Measurements from ENCODE around the gene NOS3. TPM values are rescaled to one million over a fixed set of nuclear protein-coding genes. Genes with fewer than 3 reads are reported as not detected.

Gene NOS3
- total and polyA plus RNA-seq, 2 of the 13 experiments (the other 11 are each of a cell fraction or from before 2014, with no cell fraction given) = 3.7 to 7.5 TPM

DNA sequence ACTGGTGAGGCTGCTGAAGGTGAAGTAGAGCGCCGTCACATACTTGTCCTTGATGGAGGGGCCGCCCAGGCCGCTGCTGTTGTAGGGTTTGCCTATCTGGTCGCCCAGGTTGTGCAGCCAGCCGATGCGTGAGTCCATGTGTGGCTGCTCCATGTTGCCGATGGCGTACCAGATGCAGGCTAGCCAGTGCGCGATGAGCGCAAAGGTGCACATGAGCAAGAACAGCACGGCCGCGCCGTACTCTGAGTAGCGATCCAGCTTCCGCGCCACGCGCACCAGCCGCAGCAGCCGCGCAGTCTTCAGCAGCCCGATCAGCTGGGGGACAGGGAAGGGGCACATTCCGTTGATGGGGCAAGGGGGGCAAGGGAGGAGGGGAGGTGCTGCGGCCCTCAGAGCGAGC is 39.3 kb upstream of the NOS3 start:
- H3K79me2 ChIP-seq (ENCODE audit: insufficient read depth, low read length) = no peaks in the 10 kb centered on the region
- POLR2A ChIA-PET = no interaction called here
- no peak for DNase-seq (ENCODE audit: low spot score)

More for the DNA sequence above, 39.3 kb upstream of the NOS3 start:
- Histone ChIP-seq H4K20me1 (ENCODE audit: insufficient read depth, low read length) (no peaks in the 10 kb centered on the region), H3K9ac (ENCODE audit: insufficient read depth, low read depth, low read length) (no peak overlapping the region), H3K4me3 (replicated peaks in 1 of 3; ENCODE audit: insufficient read depth in 1 of 3, low read depth in 2 of 3, low read length in 3 of 3) (no peak overlapping the region), H2AFZ (ENCODE audit: low read length) (no peak overlapping the region), H3K9me3 (ENCODE audit: low read length) (no peaks in the 10 kb centered on the region), H3K4me1 (ENCODE audit: insufficient read depth, low read length) (no peaks in the 10 kb centered on the region), H3K36me3 (replicated peaks in 1 of 2; ENCODE audit: control insufficient read depth in 1 of 2, insufficient read depth in 2 of 2, low read length in 2 of 2) (no peaks in the 10 kb centered on the region), H3K27me3 (ENCODE audit: control insufficient read depth in 1 of 2, insufficient read depth in 2 of 2, low read length in 2 of 2) (peaks cover 14 to 42% of the 10 kb centered on the region in 2 experiments), H3K4me2 (ENCODE audit: low read depth, low read length) (no peak overlapping the region), H3K27ac (ENCODE audit: extremely low read length, insufficient read depth, low read length) (no peak overlapping the region)
- FAIRE-seq = no peak
- in situ Hi-C loops (cut with HindIII; ENCODE audit: extremely low pct_ligation_motif_present, low pct_unique_long_range_greater_than_20kb) = no loop called here
- no TSS peak for BruUV-seq (replicated peaks)
- no peak for ATAC-seq
- TF ChIP-seq ZNF724P (CRISPR knock-in tag; IDR thresholded peaks at IDR 0.05; ENCODE audit: borderline replicate concordance) (no peak), NR2C2 (CRISPR knock-in tag; IDR thresholded peaks at IDR 0.05; ENCODE audit: borderline replicate concordance) (no peak), KDM6A (CRISPR knock-in tag; IDR thresholded peaks at IDR 0.05; ENCODE audit: low read depth) (no peak), TAF15 (IDR thresholded peaks at IDR 0.05; ENCODE audit: low read depth, low read length, poor library complexity, severe bottlenecking) (no peak), KDM5B (CRISPR knock-in tag; IDR thresholded peaks at IDR 0.05; ENCODE audit: borderline replicate concordance) (no peak), PHF5A (CRISPR knock-in tag; IDR thresholded peaks at IDR 0.05; ENCODE audit: low read depth, unreplicated experiment) (no peak), RAD21 (CRISPR knock-in tag; IDR thresholded peaks at IDR 0.05) (no peak), GZF1 (CRISPR knock-in tag; IDR thresholded peaks at IDR 0.05) (no peak), TCF12 (IDR thresholded peaks at IDR 0.05) (no peak), TCF12 (CRISPR knock-in tag; IDR thresholded peaks at IDR 0.05) (no peak), STAG1 (CRISPR knock-in tag; IDR thresholded peaks at IDR 0.05) (no peak), SP2 (CRISPR knock-in tag; IDR thresholded peaks at IDR 0.05) (no peak), ZNF768 (CRISPR knock-in tag; IDR thresholded peaks at IDR 0.05) (no peak), RBFOX2 (IDR thresholded peaks at IDR 0.05; ENCODE audit: low read depth, low read length) (no peak), ZNF557 (CRISPR knock-in tag; IDR thresholded peaks at IDR 0.05) (no peak)
- TF ChIP-seq, protein P1, sequence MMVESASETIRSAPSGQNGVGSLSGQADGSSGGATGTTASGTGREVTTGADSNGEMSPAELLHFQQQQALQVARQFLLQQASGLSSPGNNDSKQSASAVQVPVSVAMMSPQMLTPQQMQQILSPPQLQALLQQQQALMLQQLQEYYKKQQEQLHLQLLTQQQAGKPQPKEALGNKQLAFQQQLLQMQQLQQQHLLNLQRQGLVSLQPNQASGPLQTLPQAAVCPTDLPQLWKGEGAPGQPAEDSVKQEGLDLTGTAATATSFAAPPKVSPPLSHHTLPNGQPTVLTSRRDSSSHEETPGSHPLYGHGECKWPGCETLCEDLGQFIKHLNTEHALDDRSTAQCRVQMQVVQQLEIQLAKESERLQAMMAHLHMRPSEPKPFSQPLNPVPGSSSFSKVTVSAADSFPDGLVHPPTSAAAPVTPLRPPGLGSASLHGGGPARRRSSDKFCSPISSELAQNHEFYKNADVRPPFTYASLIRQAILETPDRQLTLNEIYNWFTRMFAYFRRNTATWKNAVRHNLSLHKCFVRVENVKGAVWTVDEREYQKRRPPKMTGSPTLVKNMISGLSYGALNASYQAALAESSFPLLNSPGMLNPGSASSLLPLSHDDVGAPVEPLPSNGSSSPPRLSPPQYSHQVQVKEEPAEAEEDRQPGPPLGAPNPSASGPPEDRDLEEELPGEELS (CRISPR knock-in tag; IDR thresholded peaks at IDR 0.05) = no peak
- TF ChIP-seq, protein P2, sequence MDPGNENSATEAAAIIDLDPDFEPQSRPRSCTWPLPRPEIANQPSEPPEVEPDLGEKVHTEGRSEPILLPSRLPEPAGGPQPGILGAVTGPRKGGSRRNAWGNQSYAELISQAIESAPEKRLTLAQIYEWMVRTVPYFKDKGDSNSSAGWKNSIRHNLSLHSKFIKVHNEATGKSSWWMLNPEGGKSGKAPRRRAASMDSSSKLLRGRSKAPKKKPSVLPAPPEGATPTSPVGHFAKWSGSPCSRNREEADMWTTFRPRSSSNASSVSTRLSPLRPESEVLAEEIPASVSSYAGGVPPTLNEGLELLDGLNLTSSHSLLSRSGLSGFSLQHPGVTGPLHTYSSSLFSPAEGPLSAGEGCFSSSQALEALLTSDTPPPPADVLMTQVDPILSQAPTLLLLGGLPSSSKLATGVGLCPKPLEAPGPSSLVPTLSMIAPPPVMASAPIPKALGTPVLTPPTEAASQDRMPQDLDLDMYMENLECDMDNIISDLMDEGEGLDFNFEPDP (CRISPR knock-in tag; conservative IDR thresholded peaks at IDR 0.05) = no peak
- intact Hi-C loops (cut with micrococcal nuclease; ENCODE audit: unreplicated experiment) = no loop called here
- CTCF ChIA-PET (ENCODE audit: low intra/inter-chr PET ratio, low total read pairs) = no interaction called here
- whole genome bisulfite sequencing (ENCODE audit: low lambda C conversion rate) = 79% methylated on average over 17 of the region's 28 CpGs
